MCF 10A (cell line): ENCODE results near the gene DOP1A. TPM values are rescaled to one million over a fixed set of nuclear protein-coding genes. Genes with fewer than 3 reads are reported as not detected.

ENCODE experiments used
- BruUV-seq: library from RNA; stranded (reverse); fragments of 400-500 nt; replicated peaks from 2 replicates; lab custom pipeline; 2021; lab: Mats Ljungman, UMichigan
- CTCF ChIA-PET: fragments of 300-600 bp; sonication (Branson Sonifier 250); formaldehyde crosslinking; extraction: SDS; loops from one replicate; lab custom pipeline; 2021; ENCODE audit warnings: antibody characterized with exemption, inconsistent platforms; lab: Yijun Ruan, JAX
- POLR2A ChIA-PET: fragments of 300-600, 350-650 bp; sonication (Branson Sonifier 250); formaldehyde crosslinking; extraction: SDS; loops from one replicate; lab custom pipeline; 2020; ENCODE audit warnings: antibody characterized with exemption, inconsistent platforms; lab: Yijun Ruan, JAX
- DNase-seq: peaks from one replicate; pipeline ENCODE4 v3.0.0-alpha.2; 2018; ENCODE audit not compliant: unreplicated experiment
- H3K27ac Mint-ChIP-seq: one replicate; pipeline ENCODE4 v1.8.0; 2022; ENCODE audit warnings: mild to moderate bottlenecking, low read depth, mixed read lengths; ENCODE audit not compliant: unreplicated experiment
- H3K27me3 Mint-ChIP-seq: one replicate; pipeline ENCODE4 v1.8.0; 2022; ENCODE audit warnings: mixed read lengths; ENCODE audit not compliant: insufficient read depth, unreplicated experiment
- H3K36me3 Mint-ChIP-seq: one replicate; pipeline ENCODE4 v1.8.0; 2022; ENCODE audit warnings: mild to moderate bottlenecking, moderate library complexity, mixed read lengths; ENCODE audit not compliant: insufficient read depth, unreplicated experiment
- H3K4me1 Mint-ChIP-seq: one replicate; pipeline ENCODE4 v1.8.0; 2022; ENCODE audit warnings: mixed read lengths; ENCODE audit not compliant: insufficient read depth, unreplicated experiment
- H3K4me3 Mint-ChIP-seq: one replicate; pipeline ENCODE4 v1.8.0; 2022; ENCODE audit warnings: mild to moderate bottlenecking, moderate library complexity, mixed read lengths; ENCODE audit not compliant: unreplicated experiment
- H3K9me3 Mint-ChIP-seq: one replicate; pipeline ENCODE4 v1.8.0; 2022; ENCODE audit warnings: mixed read lengths; ENCODE audit not compliant: unreplicated experiment
- CTCF ChIP-seq: fragments of 200-600 bp; IDR thresholded peaks from one replicate; pipeline ENCODE4 v1.8.0; 2022; ENCODE audit warnings: antibody characterized with exemption, mild to moderate bottlenecking; ENCODE audit not compliant: unreplicated experiment
- intact Hi-C: fragments of 100-400 bp; cut with micrococcal nuclease; formaldehyde crosslinking; loops from 2 replicates; pipeline ENCODE4 v1.14.1; 2022
- total RNA-seq: library from RNA; stranded (reverse); gene quantifications from 2 replicates; pipeline ENCODE4 v1.2.3, GENCODE V29; 2022

Gene DOP1A
- total RNA-seq, 1 experiment from 2014 or later: 31.3 TPM

DNA sequence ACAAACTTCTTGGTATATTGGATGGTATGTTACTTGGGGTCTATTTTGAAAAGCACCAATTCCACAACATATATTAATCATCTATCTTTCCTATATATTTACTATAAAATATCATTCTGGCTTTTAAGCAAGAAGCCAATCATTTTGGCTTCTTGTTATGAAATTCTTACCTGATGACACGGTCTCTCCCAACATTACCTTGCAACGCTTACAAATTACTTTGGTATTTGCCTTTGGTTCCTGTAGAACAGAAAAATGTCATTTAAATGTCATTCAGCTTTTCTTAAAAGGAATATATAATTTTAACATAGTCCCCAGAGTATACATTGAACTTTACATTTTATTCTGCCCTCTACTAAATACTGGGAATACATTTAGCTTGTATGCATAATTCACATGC is 29.2 kb upstream of the DOP1A start:
- DNase-seq: no peak
- Mint-ChIP-seq H3K4me1 (no peaks in the 10 kb centered on the region), H3K27ac (no peak overlapping the region), H3K27me3 (no peaks in the 10 kb centered on the region), H3K36me3 (peaks cover 6% of the 10 kb centered on the region), H3K4me3 (no peak overlapping the region), H3K9me3 (no peaks in the 10 kb centered on the region)
- no TSS peak for BruUV-seq
- no peak for TF ChIP-seq CTCF
- intact Hi-C loops: no loop called here
- ChIA-PET POLR2A (interaction anchor here (0.6 to 0.7 kb wide), 2 partner anchors 219 to 768 kb away, joined by 3 read pairs; no protein-coding TSS in a partner anchor), CTCF (interaction anchor here (1.0 to 1.1 kb wide), 2 partner anchors 16 to 773 kb away, joined by 3 to 4 read pairs; no protein-coding TSS in a partner anchor)

- Mint-ChIP-seq H3K4me3 (no peak overlapping the region), H3K27me3 (no peaks in the 10 kb centered on the region), H3K27ac (no peak overlapping the region), H3K4me1 (no peaks in the 10 kb centered on the region), H3K36me3 (no peaks in the 10 kb centered on the region), H3K9me3 (no peaks in the 10 kb centered on the region)
- no peak for DNase-seq
- ChIA-PET POLR2A (interaction anchor here (0.5 kb wide), 1 partner anchor 505 kb away, joined by 4 read pairs; no protein-coding TSS in a partner anchor), CTCF (no interaction called here)
- intact Hi-C loops: no loop called here
- TF ChIP-seq CTCF: no peak
- BruUV-seq: no TSS peak
These were observed 24.9 kb upstream of the DOP1A start for GRCh38 chr6:83042467-83043053.

GRCh38 chr6:83044091-83044768 is 23.2 kb upstream of the DOP1A start:
- intact Hi-C loops: no loop called here
- Mint-ChIP-seq H3K4me1 (no peaks in the 10 kb centered on the region), H3K36me3 (no peaks in the 10 kb centered on the region), H3K9me3 (no peaks in the 10 kb centered on the region), H3K4me3 (no peak overlapping the region), H3K27ac (no peak overlapping the region), H3K27me3 (no peaks in the 10 kb centered on the region)
- DNase-seq: no peak
- TF ChIP-seq CTCF: no peak
- POLR2A ChIA-PET: no interaction called here
- CTCF ChIA-PET: no interaction called here
- no TSS peak for BruUV-seq

DNA sequence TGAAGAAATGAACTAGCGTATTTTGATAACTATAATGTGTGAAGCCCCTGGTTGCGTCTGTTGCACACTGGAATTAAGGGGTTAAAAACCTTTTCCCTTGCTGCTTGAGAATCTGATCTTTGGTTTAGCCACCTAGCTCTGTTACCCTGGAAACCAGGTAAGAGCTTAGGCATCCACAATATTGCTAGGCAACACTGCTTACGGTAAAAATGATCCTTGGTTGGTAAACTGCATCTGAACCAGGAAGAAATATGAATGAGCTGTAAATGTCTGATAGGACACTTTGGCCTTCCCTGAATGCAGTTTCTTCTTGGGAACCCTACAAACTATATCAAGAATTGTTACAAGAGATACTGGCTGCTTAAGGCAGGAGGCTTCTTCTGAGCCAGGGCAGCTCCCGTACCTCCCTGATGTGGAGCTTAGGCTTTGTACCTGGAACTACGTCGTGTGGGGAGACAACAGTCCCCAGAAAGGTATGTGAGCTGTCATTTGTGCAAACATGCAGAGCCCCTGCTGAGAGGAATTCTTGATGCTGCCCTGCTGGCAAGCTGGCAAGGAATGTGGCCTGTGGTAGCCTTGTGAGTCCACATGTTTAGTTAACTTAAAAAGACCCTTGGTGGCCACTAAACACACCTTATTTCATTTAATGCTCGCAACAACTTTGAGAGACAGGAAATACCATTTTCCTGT is 20.3 kb upstream of the DOP1A start:
- Mint-ChIP-seq H3K27me3 (no peaks in the 10 kb centered on the region), H3K4me1 (no peaks in the 10 kb centered on the region), H3K36me3 (no peaks in the 10 kb centered on the region), H3K9me3 (no peaks in the 10 kb centered on the region), H3K4me3 (no peak overlapping the region), H3K27ac (no peak overlapping the region)
- ChIA-PET CTCF (interaction anchor here (0.8 to 1.6 kb wide), 6 partner anchors 8 to 777 kb away, joined by 3 to 9 read pairs (median 6); partner anchors contain the start of gene DOP1A), POLR2A (no interaction called here)
- intact Hi-C loops: no loop called here
- TF ChIP-seq CTCF: no peak
- no peak for DNase-seq
- no TSS peak for BruUV-seq
